ENCODE results near the gene LRMDA.

The LRMDA gene

DNA sequence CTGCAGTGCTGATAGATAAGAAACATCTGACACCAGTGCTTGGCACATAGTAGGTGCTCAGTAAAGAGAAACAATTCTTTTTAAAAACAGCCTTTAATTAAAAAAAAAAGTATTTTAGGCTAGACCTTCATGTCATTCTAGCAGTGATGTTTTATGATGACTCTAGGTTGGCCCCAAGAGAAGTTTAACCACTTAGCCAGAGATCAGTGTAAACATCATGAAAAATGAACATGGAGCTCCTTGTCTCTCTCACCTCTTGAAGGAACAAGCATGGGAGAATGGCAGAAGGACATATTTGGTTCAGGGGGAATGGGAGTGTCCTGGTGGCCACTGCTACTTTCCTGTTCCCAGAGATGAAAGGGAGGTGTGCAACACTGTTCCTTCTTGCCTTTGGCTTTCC lies 641.0 kb downstream of the LRMDA start:
- DNase-seq = no peak

DNA sequence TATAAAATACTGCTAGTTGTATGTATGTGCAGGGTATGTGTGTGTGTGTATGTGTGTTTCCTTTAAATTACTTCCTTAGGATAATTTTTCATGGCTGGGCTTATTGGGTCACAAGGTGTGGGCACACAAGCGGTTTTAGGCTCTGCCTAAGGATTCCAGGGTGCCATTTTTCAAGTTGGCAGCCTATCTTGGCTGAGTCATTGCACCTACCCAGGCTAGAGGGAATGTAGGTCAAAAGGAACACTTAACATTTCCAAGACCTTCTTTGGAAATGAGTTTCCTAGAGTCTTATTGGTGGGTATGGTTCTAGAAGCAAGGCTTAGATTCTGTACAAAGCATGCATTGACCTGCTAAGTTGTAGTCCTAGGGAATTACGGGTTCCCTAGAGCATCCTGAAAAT lies 642.1 kb downstream of the LRMDA start:
- DNase-seq = no peak

DNA sequence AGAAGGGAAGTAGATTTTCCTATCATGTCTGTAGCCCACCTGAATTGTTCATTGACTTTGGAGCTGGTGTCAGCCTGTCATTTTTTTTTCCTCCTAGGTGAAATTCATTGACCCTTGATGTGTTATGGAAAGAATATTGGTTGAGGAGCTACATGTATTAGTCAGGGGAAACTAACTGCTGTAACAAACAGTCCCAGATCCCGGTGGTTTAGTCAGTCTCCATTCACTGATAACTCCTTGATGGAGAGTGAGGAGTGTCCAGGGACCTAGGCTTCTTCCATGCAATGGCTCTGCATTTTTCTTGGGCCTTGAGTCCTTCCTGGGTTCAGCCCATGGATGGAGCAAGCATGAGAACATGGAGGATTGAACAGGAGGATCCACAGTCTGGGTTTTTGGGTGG lies 643.2 kb downstream of the LRMDA start:
- no peak for DNase-seq

DNA sequence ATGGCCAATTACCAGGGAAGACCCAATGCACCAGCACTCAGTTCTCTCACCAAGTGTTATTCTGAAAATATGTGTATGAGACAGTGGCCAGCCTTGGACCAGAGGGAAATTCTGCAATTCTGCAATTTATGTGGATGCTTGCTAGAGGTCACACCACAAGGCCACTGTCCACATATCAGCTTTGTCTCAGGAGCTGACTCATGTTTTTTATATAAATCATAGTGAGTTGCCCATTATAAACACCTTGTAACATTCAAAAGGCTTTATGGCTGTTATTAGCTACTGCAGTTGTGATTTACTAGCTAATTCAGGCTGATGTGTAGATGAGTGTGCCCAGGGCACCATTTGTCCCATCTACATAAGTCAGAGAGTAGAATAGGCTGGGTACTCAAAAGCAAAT lies 649.0 kb downstream of the LRMDA start:
- no peak for DNase-seq

DNA sequence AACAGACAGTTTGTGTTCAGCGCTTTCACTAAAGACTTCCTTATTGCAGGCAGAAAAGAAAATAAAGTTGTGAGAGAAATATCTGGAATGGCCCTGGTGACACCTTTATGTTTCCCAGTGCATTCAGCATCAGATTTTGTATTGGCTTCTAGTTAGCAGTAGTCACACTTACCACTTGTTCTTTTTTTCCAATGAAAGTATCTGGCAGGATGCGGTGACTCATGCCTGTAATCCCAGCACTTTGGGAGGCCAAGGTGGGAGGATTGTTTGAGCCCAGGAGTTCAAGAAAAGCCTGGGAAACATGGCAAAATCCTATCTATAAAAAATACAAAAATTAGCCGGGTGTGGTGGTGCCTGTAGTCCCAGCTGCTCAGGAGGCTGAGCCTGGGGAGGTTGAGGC lies 649.6 kb downstream of the LRMDA start:
- peak; percentile 41 for DNase-seq

DNA sequence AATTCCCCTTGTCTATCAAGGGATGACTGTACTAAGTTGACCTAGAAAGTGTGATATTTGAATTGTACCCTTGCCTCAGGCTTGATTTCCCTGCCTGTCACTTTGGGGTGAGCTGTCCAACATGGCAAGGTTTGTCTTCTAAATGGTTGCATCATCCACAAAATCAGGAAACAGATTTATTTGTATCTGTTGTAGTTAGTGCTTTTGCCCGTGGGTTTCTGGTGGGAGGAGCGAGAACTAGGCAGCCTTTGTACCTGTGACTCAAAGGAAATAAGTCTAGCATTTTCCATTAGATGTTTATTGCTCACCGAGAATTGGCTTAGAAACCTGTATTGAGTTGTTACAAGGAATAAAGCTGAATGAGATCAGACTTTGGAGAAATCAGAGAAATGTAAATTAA lies 650.8 kb downstream of the LRMDA start:
- no peak for DNase-seq

DNA sequence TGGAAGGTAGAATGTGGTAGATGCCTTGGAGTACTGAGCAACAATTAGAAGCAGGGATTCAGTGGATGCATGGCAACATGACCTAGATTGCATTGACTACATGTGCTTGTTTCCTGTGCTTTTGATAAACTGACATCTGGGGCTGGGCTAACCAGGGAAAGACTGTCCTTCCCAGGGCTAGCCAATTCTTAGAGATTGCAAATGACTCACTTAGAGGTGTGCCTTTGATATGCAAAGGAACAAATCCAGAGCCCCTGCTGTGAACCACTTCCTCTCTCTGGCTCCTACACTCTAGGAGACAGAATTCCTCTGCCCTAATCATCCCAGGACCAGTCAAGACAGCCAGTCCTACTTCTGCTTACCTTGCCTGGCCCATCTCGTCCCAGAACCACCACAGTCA lies 651.5 kb downstream of the LRMDA start:
- peak; percentile 4 for DNase-seq

DNA sequence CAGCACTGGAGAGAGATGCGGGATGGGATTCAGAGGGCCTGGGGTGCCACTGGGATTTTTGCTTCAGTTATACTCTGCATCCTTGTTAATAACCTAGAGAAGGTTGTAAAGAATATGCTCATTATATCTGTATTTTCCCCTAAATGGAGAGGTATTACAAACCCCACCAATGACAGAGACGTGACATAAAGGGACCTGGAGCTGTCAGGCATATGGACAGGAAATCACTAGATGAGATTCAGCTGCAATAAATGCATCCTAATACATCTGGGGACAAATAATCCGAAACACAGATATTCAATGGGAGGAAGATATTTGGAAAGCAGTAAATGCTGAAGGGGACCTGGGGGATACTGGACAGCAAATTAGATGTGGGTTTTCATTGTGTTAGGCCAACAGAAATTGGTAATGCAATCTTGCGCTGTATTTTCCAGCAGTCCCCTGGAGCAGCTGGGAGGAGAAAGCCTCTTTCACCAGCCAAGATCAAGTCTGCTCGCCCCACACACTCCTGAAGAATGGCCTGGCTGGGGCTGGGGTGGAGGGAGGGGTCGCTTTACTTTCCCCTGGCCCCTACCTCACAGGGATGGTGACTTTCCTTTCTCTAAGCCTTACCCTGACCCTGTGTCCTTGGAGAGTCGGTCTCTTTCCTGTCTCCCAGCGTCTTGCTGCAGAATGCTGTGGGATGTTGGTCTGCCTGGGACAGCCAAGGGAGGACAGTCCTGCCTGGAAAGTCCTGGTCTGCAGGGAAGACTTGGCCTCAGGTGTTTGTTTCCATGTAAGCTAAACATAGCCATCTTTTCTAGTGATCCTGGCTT lies 653.8 kb downstream of the LRMDA start:
- no peak for DNase-seq

DNA sequence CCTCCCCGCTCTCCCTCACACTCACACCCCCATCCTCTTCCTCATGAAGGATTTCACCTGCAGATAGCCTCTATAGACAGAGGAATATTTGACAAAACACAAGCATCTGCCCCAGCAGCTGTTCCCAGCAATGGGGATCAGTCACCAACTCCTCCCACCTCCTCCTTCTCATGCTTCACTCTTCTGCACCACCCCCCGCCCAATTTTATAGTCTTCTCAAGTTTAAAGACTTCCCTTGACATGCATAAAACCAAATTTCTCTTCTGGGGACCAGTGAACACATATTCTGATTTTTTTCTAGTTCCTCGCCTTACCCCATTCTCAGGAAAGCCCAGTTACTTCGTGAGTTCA lies 654.4 kb downstream of the LRMDA start:
- no peak for DNase-seq

DNA sequence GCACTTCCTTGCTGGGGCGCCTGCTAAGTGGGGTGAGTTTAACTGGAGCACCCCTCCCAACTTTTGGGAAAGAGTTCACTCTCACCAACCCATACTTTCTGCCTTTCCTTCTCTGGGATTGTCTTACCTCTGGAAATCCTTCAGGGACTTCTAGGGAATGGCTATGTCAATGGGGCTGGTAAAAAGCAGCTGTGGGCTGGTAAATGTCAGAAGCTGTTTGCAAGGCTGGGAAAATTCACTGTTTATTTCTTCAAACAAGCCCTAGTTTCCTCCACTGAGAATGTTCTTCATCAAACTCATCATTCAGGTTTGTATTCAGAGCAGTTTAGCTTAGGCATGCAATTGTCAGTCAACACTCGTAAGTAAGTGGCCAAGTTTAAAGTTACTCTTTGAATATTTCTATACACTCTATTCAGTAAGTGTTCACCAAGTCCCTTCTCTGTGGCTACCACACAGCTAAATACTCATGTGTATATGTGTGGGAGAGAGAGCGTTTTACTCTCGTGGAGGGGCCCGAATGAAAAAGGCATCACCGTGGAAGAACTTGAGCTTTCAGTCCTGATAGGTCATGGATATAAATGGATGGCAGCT lies 654.8 kb downstream of the LRMDA start:
- no peak for DNase-seq

DNA sequence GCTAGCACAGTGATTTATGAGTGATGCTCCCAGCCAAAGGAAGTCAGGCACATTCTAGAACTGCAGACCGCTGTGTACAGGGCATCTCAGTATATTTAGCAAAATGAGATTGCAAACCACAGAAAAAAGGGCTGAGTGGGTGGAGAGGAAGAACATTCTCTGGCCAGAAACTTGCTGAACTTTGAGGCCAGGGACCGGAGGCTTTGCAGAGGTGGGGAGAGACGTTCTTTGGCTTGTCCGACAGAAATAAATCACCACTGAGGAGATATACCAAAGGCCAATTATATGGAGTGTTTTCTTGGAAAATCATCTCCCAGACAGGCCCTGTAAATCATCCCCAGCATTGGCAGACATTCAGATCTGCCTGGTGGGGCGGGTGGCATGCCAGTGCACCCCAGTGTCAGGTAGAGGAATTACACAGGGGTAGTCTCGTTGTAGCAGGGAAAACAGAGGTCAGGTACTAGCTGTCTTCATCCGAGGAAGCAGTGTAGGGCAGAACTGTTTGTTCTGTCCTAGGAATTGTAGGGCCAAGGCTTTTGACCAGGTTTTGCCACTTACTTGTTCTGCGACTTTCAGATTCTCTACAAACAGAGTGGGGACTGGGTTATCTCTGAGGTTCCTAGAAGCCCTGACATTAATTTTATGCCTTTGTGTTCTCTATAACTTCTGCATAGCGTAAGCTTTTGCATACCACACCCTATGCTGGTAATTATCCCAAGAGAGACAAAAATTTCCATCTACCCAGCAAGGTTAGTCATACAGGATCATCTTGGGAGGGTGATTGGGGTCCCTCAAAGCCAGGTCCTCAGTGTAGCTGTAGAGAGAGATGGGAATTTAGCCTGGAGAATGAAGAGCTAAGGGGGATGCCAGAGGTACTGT lies 655.6 kb downstream of the LRMDA start:
- peak; percentile 2 for DNase-seq

DNA sequence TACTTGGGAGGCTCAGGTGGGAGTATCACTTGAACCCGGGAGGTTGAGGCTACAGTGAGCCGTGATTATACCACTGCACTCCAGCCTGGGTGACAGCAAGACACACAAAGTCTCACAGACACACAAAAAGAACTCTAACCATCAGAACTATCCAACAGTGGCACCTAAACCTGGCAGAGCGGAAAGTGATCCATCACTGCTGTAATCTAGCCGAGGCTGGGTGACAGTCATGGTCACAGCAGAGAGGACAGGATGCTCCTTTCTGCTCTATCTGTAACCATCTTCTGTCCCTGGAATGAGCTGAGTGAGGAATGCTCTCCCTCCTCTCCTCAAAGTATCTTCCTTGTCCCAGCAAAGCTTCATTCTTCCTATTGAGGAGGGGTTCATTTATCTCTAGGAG lies 656.6 kb downstream of the LRMDA start:
- no peak for DNase-seq

DNA sequence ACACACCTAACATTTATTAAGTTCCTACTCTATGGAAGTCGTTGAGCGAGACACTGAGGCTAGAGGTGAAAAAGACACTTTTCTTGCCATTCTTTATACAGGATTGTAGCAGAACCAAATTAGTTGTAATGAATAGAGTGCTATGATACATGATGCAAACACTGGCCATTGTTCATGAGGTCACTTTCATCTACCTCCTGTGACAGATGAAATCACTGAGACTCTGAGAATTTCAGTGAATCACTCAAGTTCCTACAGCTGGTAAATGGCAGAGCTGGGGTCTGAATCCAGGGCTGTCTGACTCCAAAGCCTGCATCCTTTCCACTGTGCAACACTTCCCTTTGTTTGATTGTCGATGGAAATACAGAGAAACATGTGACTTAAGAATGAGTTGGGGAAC lies 657.6 kb downstream of the LRMDA start:
- no peak for DNase-seq

DNA sequence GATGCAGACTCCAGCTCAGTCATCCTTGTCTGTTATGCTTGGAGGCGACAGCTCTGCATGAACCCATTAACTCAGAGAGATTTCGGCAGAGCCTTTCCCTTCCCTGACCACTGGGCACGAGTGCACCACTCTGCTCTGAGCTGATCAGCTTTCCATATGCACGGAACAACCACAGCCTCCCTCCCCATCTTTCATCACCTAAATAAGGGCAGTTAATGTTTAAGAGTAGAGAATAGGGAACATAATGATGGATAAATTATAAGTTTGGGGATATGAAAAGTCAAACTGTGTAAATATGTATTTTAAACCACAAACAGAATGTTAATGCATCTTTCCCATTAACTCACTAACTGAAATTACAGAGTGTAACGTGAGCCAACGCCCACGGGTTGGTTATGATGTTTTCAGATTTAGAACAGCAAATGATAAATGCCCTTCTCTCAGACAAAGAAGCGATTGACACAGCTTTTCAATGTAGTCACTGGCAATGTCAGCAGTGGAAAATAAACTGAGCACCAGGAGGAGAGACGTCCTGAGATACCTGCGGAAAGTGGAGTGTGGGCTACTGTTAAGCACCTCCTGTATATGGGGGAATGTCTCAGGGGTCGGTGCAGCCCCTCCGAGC lies 658.2 kb downstream of the LRMDA start:
- peak; percentile 72 for DNase-seq

DNA sequence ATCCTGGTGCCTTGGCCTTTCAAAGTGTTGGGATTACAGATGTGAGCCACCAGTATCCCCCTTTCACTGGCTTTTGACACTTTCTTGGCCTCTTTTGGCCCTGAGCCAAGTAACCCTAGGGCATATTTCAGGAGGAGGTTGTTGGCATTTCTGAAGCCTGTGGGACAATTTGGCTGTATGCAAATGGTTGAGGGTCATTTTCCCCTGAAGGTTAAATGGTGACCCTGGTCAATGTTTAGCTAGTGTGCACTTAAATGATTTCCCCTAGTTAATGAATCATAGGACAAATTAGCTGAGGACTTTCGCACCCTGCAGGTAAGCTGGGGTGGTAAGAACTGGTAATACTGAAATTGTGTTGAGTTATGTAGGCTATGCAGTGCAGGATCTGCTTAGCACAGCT lies 660.5 kb downstream of the LRMDA start:
- no peak for DNase-seq

DNA sequence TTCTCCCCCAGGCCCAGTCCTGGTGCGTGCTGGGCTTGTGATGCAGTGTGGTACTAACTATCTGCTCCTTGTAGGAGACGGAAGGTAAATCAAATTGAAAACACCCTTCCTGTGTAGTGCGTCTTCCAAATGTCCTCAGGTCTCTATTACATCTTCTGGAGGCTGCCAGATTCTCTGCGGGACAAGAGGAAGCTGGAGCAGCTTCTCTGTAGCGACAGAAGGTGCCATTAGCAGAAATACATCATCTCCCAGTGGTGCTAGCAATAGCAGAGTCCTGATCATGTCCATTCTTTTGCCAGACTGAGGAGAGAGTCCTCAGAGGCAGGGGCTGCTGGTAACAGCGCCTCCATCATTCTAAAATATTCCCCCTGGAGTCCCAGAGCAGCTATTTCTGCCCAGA lies 675.2 kb downstream of the LRMDA start:
- no peak for DNase-seq

DNA sequence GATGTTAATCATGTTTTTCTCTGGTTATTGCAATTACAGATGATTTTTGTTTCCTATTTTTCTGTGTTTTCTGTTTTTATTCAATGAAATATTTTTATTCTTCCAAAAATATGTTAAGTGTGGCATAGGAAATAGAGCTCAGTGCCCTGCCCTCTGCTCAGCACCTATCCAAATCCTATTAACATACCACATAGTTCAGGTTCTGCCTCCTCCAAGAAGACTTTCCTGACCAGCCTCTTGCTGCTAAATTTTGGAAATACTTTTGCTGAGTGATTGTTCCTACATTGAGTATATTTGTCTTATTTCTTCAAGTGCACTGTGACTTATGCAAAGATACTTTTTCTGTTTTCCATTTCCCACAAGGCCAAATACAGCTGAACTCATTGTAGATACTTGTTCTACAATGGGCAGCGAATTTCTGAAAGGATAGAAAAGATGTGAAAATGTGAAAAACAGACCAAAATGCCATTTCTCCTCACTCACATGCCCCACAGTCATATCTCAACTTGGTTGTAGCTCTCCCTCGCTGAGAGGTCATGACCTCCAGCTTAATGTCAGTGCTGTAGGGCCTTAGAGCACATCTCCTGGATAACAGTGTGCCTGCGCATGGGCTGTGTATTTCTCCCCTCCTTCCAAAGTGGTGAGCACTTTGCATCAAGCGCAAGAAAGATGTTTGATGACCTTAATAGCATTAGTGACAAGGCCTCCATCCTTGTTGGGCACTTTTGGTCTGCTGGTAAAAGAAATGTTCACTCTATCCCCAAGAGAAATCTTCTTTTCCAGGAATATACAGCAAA lies 677.3 kb downstream of the LRMDA start:
- DNase-seq = no peak

DNA sequence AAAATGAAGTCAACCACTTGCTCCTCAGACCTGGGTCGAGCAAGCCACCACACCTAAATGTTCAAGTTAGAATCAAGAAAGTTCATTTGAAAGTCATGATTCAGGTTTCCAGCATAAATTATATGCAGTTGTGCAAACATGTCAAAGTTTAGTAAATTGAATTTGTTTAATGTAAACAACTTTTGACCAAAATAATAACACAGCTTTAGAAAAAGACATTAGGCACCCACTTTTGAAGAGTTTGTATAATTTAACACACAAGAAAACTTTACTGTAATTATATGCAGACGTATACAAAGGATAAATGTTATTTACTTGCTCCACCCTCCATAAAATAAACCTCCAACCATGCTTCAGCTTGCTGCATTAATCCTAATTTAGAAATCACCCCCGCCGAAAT lies 680.0 kb downstream of the LRMDA start:
- no peak for DNase-seq

DNA sequence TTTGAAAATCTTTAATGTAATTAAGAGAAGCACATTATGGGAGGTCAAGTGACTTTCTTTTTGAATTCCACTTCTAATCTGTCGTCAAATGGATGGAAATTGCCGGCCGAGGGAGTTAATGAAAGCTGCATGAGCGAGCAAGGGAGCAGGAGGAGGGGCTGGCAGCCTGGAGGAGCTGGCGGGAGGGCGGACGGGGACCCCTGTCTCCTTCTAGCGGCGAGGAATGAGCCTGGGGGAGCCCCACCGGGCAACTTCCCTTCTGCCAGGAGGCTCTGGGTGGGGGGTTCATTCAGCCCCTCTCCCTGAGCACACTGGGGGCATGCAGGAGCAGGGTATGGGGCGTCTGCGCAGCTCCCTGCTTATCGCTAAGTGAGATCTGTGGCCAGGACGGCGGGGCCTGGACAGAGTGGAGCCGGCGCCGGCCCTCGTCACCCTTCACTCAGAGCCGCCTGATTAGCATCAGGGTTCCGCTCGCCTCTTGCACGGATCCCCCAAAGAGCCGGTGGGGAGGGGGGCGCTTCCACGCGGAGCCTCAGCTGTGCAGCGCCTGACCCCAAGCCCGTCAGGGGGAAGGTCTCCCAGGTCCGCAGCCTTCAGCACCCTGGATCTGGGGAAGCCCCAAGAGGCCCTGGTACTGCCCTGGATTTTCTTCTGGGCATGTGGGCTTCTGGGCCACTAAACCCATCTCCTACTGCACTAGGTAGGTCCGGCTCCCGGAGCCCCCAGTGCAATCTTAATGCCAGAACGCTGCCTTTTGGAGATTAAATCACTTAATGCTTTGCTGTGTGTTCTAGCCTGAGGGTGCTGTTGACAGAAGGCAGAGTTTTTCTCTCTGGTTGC lies 680.8 kb downstream of the LRMDA start:
- DNase-seq = no peak

DNA sequence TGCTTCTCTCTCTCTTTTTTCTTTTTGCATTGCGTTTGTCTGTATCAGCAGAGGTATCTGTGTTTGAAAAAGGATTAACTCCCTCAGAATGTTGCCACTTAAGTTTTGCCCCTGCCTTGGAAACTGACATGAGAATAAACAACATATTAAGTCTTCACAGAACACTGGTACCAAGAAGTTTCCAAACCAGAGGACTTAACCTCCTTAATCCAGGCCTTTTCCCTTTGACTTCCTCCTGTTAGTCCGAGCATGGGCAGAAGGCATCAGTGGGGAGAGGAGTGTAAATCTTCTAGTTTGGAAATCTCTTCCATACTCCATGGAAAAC lies 681.4 kb downstream of the LRMDA start:
- DNase-seq = no peak

DNA sequence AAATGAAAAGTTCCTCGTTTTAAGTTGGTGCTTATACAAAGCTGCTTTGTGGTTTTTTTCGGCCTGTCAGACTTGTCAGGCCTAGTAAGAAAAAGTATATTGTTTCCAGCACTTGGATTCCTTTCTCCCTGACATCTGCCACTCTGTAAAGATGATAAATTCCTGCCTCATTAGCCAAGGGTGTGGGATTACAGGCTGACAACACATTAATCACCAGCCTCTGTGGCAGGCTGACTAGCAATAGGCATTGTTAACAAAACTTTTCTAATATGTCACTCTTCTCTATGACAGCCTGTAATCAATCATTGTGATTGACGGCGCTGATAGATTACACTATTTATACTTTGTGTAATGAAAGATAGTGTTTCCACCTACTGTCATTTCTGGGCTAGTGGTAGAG lies 682.5 kb downstream of the LRMDA start:
- peak; percentile 22 for DNase-seq

DNA sequence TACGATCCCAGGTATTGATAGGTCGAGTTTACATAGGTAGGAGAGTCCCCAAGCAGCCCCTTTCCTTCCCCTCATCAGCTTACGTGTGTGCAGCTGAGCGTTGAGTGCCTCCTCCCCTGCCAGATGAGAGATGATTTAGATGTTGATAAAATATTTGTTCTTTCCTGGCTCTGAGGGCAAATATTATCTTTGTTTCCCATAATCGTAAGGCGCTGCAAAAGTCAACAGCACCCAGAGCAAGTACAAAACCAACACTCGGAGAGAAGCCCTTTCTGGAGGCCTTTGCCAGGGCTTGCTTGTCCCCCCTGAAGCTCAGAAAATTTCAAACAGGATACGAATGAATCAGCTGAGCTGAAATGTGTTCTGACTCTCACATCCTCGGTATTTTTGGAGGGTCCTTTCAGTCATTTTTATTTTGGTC lies 683.2 kb downstream of the LRMDA start:
- DNase-seq = peak; percentile 70

Data from DMS153 (cell line).